ENCODE data around the gene LPGAT1.
"Not testable (repeated sequence)": the region's sequence is repeated elsewhere in the genome, so short reads cannot be mapped to it uniquely, and the experiment has no call there.

The LPGAT1 gene

GRCh38 chr1:211734359-211734758 lies 96.2 kb downstream of the LPGAT1 start:
- Histone ChIP-seq H3K9me3 (ENCODE audit: control insufficient read depth in 2 of 2, low read length in 2 of 2) (no peaks in the 10 kb centered on the region), H3K36me3 (ENCODE audit: control insufficient read depth in 2 of 2, insufficient read depth in 2 of 2, low read length in 2 of 2) (no peaks in the 10 kb centered on the region), H3K4me1 (ENCODE audit: control insufficient read depth, insufficient read depth, low read length) (no peaks in the 10 kb centered on the region), H3K27me3 (ENCODE audit: control insufficient read depth in 1 of 2, insufficient read depth in 2 of 2, low read length in 2 of 2) (peaks cover 5 to 10% of the 10 kb centered on the region in 2 donors), H3K4me3 (ENCODE audit: low read length in 2 of 2) (no peak overlapping the region), H3K27ac (ENCODE audit: low read length) (no peak overlapping the region), H3K9ac (ENCODE audit: low read length in 2 of 2) (no peak overlapping the region)

- peaks cover 5% of the 10 kb centered on the region in 2 donors for H3K27me3 ChIP-seq (ENCODE audit: control insufficient read depth in 1 of 2, insufficient read depth in 2 of 2, low read length in 2 of 2)
- H3K4me1 ChIP-seq (ENCODE audit: control insufficient read depth, insufficient read depth, low read length), result no peaks in the 10 kb centered on the region
- no peak overlapping the region for H3K9ac ChIP-seq (ENCODE audit: low read length in 2 of 2)
- H3K9me3 ChIP-seq (ENCODE audit: control insufficient read depth in 2 of 2, low read length in 2 of 2), result no peaks in the 10 kb centered on the region
- no peak overlapping the region for H3K4me3 ChIP-seq (ENCODE audit: low read length in 2 of 2)
- H3K27ac ChIP-seq (ENCODE audit: low read length), result no peak overlapping the region
- no peaks in the 10 kb centered on the region for H3K36me3 ChIP-seq (ENCODE audit: control insufficient read depth in 2 of 2, insufficient read depth in 2 of 2, low read length in 2 of 2)
Observed at GRCh38 chr1:211732293-211732980, 98.1 kb downstream of the LPGAT1 start.

GRCh38 chr1:211731456-211732292 lies 98.9 kb downstream of the LPGAT1 start:
- Histone ChIP-seq H3K4me3 (ENCODE audit: low read length in 2 of 2) (no peak overlapping the region), H3K27me3 (ENCODE audit: control insufficient read depth in 1 of 2, insufficient read depth in 2 of 2, low read length in 2 of 2) (peaks cover 0 to 3% of the 10 kb centered on the region in 2 donors), H3K9ac (ENCODE audit: low read length in 2 of 2) (no peak overlapping the region), H3K27ac (ENCODE audit: low read length) (no peak overlapping the region), H3K4me1 (ENCODE audit: control insufficient read depth, insufficient read depth, low read length) (no peaks in the 10 kb centered on the region), H3K36me3 (ENCODE audit: control insufficient read depth in 2 of 2, insufficient read depth in 2 of 2, low read length in 2 of 2) (no peaks in the 10 kb centered on the region), H3K9me3 (ENCODE audit: control insufficient read depth in 2 of 2, low read length in 2 of 2) (no peaks in the 10 kb centered on the region)

DNA sequence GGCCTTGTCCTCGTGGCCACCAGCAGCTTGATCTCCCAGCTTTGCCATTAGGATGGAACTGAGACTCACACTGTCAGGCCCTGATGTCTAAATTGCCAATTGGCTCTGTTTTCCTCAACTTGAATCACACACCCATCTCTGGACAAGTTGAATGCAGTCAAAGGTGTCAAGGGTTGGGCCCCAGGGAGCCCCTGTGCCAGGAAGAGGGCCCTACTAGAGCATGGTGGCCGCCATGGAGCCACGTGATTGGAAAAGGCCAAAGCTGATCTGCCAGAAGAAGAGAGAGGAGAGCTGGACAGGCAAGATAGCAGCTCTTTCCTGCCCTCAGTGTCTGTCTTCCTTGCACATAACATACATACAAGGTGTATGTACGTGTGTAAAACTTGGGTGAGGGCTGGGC lies 100.2 kb downstream of the LPGAT1 start:
- Histone ChIP-seq H3K9ac (ENCODE audit: low read length in 2 of 2) (no peak overlapping the region), H3K9me3 (ENCODE audit: control insufficient read depth in 2 of 2, low read length in 2 of 2) (no peaks in the 10 kb centered on the region), H3K4me3 (ENCODE audit: low read length in 2 of 2) (no peak overlapping the region), H3K36me3 (ENCODE audit: control insufficient read depth in 2 of 2, insufficient read depth in 2 of 2, low read length in 2 of 2) (no peaks in the 10 kb centered on the region), H3K27me3 (ENCODE audit: control insufficient read depth in 1 of 2, insufficient read depth in 2 of 2, low read length in 2 of 2) (peaks cover 0 to 3% of the 10 kb centered on the region in 2 donors), H3K27ac (ENCODE audit: low read length) (no peak overlapping the region), H3K4me1 (ENCODE audit: control insufficient read depth, insufficient read depth, low read length) (no peaks in the 10 kb centered on the region)

DNA sequence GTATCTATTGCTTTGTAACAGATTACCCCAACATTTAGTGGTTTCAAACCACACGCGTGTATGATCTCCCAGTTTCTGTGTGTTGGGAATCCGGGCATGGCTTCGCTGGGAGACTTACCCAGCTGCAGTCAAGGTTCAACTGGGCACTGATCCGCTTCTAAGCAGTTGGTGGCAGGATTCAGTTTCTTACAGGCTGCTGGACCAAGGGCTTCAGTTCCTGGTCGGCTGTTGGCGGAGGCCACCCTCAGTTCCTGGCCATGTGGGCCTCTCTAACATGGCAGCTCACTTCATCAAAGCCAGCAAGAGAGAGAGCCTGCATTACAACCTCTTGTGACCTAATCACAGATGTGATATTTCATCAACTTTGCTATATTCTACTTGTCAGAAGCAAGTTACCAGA lies 101.3 kb downstream of the LPGAT1 start:
- Histone ChIP-seq H3K9me3 (ENCODE audit: control insufficient read depth in 2 of 2, low read length in 2 of 2) (no peaks in the 10 kb centered on the region), H3K27ac (ENCODE audit: low read length) (no peak overlapping the region), H3K27me3 (ENCODE audit: control insufficient read depth in 1 of 2, insufficient read depth in 2 of 2, low read length in 2 of 2) (no peaks in the 10 kb centered on the region), H3K4me1 (ENCODE audit: control insufficient read depth, insufficient read depth, low read length) (no peaks in the 10 kb centered on the region), H3K36me3 (ENCODE audit: control insufficient read depth in 2 of 2, insufficient read depth in 2 of 2, low read length in 2 of 2) (no peaks in the 10 kb centered on the region), H3K4me3 (ENCODE audit: low read length in 2 of 2) (no peak overlapping the region), H3K9ac (ENCODE audit: low read length in 2 of 2) (no peak overlapping the region)

DNA sequence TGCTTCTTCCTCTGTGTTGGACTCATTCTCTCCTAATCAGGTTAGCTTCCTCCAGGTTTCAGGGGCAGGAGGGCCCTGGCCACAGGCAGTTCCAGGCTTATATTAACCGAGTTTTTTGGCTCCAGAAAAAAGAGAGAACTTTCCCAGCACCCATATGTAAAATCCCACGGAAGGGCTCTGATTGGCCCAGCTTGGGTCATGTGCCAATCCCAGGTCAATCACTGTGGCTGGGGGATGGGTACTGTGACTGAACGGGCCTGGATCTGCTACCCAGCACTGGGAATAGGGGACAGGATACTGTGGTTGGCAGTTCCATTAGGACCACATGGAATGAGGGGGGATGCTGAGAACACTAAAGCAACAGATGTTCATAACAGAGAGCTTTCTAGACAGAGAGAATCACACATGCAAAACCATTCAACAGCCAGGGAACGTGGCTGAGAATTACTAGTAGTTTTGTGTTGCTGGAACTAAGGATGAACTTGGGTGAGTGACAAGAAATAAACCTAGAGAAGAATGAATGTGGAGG lies 104.0 kb downstream of the LPGAT1 start:
- Histone ChIP-seq H3K36me3 (ENCODE audit: control insufficient read depth in 2 of 2, insufficient read depth in 2 of 2, low read length in 2 of 2) (no peaks in the 10 kb centered on the region), H3K9me3 (ENCODE audit: control insufficient read depth in 2 of 2, low read length in 2 of 2) (no peaks in the 10 kb centered on the region), H3K4me1 (ENCODE audit: control insufficient read depth, insufficient read depth, low read length) (no peaks in the 10 kb centered on the region), H3K4me3 (ENCODE audit: low read length in 2 of 2) (no peak overlapping the region), H3K27me3 (ENCODE audit: control insufficient read depth in 1 of 2, insufficient read depth in 2 of 2, low read length in 2 of 2) (no peaks in the 10 kb centered on the region), H3K27ac (ENCODE audit: low read length) (no peak overlapping the region), H3K9ac (ENCODE audit: low read length in 2 of 2) (no peak overlapping the region)

DNA sequence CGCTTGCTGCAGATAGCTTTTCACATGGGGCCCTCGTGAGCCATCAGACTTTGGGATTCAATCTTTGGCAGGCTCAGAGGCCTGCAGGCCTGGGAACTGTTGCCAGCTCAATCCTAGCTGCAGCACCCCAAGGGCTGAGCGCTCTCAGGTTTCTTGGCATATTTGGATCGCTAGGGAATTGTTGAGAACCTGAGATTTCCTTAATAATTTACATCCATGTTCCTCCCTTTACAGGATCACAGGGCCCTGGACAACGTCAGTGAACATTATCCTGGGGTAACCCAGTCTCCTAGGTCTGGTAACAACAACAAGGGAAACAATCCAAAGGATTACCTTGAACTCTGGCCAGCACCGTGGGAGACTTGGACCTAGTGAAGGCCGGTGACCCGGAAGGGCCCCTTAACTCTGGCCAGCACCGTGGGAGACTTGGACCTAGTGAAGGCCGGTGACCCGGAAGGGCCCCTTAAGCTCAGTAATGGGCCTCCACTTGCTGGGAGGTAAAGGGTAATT lies 105.8 kb downstream of the LPGAT1 start:
- H3K36me3 ChIP-seq (ENCODE audit: control insufficient read depth in 2 of 2, insufficient read depth in 2 of 2, low read length in 2 of 2), result no peaks in the 10 kb centered on the region
- H3K4me1 ChIP-seq (ENCODE audit: control insufficient read depth, insufficient read depth, low read length), result no peaks in the 10 kb centered on the region
- no peak overlapping the region for H3K27ac ChIP-seq (ENCODE audit: low read length)
- H3K9me3 ChIP-seq (ENCODE audit: control insufficient read depth in 2 of 2, low read length in 2 of 2), result no peaks in the 10 kb centered on the region
- H3K4me3 ChIP-seq (ENCODE audit: low read length in 2 of 2), result no peak overlapping the region
- H3K9ac ChIP-seq (ENCODE audit: low read length in 2 of 2), result no peak overlapping the region
- H3K27me3 ChIP-seq (ENCODE audit: control insufficient read depth in 1 of 2, insufficient read depth in 2 of 2, low read length in 2 of 2), result no peaks in the 10 kb centered on the region

DNA sequence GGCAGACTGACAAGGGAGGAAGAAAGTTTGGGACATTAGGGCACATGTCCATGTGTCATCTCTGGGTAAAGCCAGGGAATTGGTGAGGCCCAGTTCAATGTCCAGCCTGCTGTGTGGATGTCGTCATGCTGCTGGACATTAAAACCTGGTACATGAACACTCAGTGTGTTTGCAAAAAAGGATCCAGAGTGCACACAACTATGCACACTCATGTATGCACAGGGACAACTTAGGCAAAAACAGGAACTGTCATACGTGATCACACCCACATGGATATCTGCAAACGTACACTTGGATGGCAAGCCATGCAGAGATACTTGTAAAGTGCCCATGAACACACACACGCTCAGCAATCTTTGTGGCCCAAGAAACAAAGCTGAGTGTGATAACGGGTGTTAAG lies 107.3 kb downstream of the LPGAT1 start:
- no peaks in the 10 kb centered on the region for H3K4me1 ChIP-seq (ENCODE audit: control insufficient read depth, insufficient read depth, low read length)
- no peak overlapping the region for H3K27ac ChIP-seq (ENCODE audit: low read length)
- no peaks in the 10 kb centered on the region for H3K9me3 ChIP-seq (ENCODE audit: control insufficient read depth in 2 of 2, low read length in 2 of 2)
- no peaks in the 10 kb centered on the region for H3K27me3 ChIP-seq (ENCODE audit: control insufficient read depth in 1 of 2, insufficient read depth in 2 of 2, low read length in 2 of 2)
- H3K4me3 ChIP-seq (ENCODE audit: low read length in 2 of 2), result no peak overlapping the region
- H3K9ac ChIP-seq (ENCODE audit: low read length in 2 of 2), result no peak overlapping the region
- H3K36me3 ChIP-seq (ENCODE audit: control insufficient read depth in 2 of 2, insufficient read depth in 2 of 2, low read length in 2 of 2), result no peaks in the 10 kb centered on the region

- H3K36me3 ChIP-seq (ENCODE audit: control insufficient read depth in 2 of 2, insufficient read depth in 2 of 2, low read length in 2 of 2), result no peaks in the 10 kb centered on the region
- H3K27me3 ChIP-seq (ENCODE audit: control insufficient read depth in 1 of 2, insufficient read depth in 2 of 2, low read length in 2 of 2), result no peaks in the 10 kb centered on the region
- no peaks in the 10 kb centered on the region for H3K9me3 ChIP-seq (ENCODE audit: control insufficient read depth in 2 of 2, low read length in 2 of 2)
- no peak overlapping the region for H3K4me3 ChIP-seq (ENCODE audit: low read length in 2 of 2)
- H3K9ac ChIP-seq (ENCODE audit: low read length in 2 of 2), result no peak overlapping the region
- H3K4me1 ChIP-seq (ENCODE audit: control insufficient read depth, insufficient read depth, low read length), result no peaks in the 10 kb centered on the region
- no peak overlapping the region for H3K27ac ChIP-seq (ENCODE audit: low read length)
Observed at GRCh38 chr1:211722277-211723175, 108.0 kb downstream of the LPGAT1 start.

DNA sequence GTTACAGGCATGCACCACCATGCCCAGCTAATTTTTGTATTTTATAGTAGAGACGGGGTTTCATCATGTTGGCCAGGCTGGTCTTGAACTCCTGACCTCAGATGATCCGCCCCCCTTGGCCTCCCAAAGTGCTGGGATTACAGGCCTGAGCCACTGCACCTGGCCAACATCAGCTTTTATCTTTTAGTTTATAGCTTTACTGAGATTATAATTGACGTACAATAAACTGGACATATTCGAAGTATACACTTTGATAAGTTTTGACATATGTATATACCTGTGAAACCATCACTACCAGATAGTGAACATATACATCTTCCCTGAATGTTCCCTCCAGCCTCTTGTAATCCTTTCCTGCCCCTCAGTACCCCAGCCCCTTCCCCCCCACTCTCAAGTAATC lies 114.0 kb downstream of the LPGAT1 start:
- not testable (repeated sequence) for H3K27ac ChIP-seq (ENCODE audit: low read length); H3K36me3 ChIP-seq (ENCODE audit: control insufficient read depth in 2 of 2, insufficient read depth in 2 of 2, low read length in 2 of 2); H3K9me3 ChIP-seq (ENCODE audit: control insufficient read depth in 2 of 2, low read length in 2 of 2); H3K27me3 ChIP-seq (ENCODE audit: control insufficient read depth in 1 of 2, insufficient read depth in 2 of 2, low read length in 2 of 2); H3K9ac ChIP-seq (ENCODE audit: low read length in 2 of 2); H3K4me3 ChIP-seq (ENCODE audit: low read length in 2 of 2); H3K4me1 ChIP-seq (ENCODE audit: control insufficient read depth, insufficient read depth, low read length)
